HEK293 (cell line): ENCODE measurements around the gene HSF2BP.

Experiments
- ATF2 ChIP-seq: fragments of 450-650 bp; formaldehyde crosslinking; IDR thresholded peaks from 2 replicates; pipeline ENCODE4 v1.5.1; 2016; ENCODE audit warnings: missing biosample characterization, missing genetic modification characterization, low read depth
- REST ChIP-seq: fragments of 450-650 bp; formaldehyde crosslinking; IDR thresholded peaks from 2 replicates; pipeline ENCODE4 v1.5.1; 2016; ENCODE audit warnings: missing biosample characterization, missing genetic modification characterization
- YY2 ChIP-seq: fragments of 450-650 bp; formaldehyde crosslinking; IDR thresholded peaks from 2 replicates; pipeline ENCODE4 v1.5.1; 2016; ENCODE audit warnings: missing biosample characterization, missing genetic modification characterization
- ZFP3 ChIP-seq: fragments of 450-650 bp; formaldehyde crosslinking; IDR thresholded peaks from 2 replicates; pipeline ENCODE4 v1.5.1; 2016; ENCODE audit warnings: low read depth, missing biosample characterization, missing genetic modification characterization
- ZFP69B ChIP-seq: fragments of 450-650 bp; formaldehyde crosslinking; IDR thresholded peaks from 2 replicates; pipeline ENCODE4 v1.5.1; 2016; ENCODE audit warnings: missing biosample characterization, missing genetic modification characterization
- ZNF155 ChIP-seq: fragments of 450-650 bp; formaldehyde crosslinking; IDR thresholded peaks from 2 replicates; pipeline ENCODE4 v1.5.1; 2016; ENCODE audit warnings: missing biosample characterization, missing genetic modification characterization
- ZNF24 ChIP-seq: fragments of 450-650 bp; formaldehyde crosslinking; IDR thresholded peaks from 2 replicates; pipeline ENCODE4 v1.5.1; 2016; ENCODE audit warnings: missing biosample characterization, missing genetic modification characterization
- ZNF549 ChIP-seq: fragments of 450-650 bp; IDR thresholded peaks from 2 replicates; pipeline ENCODE4 v1.5.1; 2018; ENCODE audit warnings: missing biosample characterization, missing genetic modification characterization, mild to moderate bottlenecking, inconsistent platforms, moderate library complexity
- ZNF561 ChIP-seq: fragments of 450-650 bp; IDR thresholded peaks from 2 replicates; pipeline ENCODE4 v1.5.1; 2018; ENCODE audit warnings: missing biosample characterization, missing genetic modification characterization, borderline replicate concordance
- TF ChIP-seq, protein P1 (sequence below): fragments of 450-650 bp; formaldehyde crosslinking; IDR thresholded peaks from 2 replicates; pipeline ENCODE4 v1.5.1; 2016; ENCODE audit warnings: missing biosample characterization, missing genetic modification characterization
- TF ChIP-seq, protein P2 (sequence below): fragments of 450-650 bp; formaldehyde crosslinking; IDR thresholded peaks from 2 replicates; pipeline ENCODE4 v1.5.1; 2016; ENCODE audit warnings: missing biosample characterization, missing genetic modification characterization
- TF ChIP-seq, protein P3 (sequence below): fragments of 450-650 bp; formaldehyde crosslinking; IDR thresholded peaks from 2 replicates; pipeline ENCODE4 v1.5.1; 2016; ENCODE audit warnings: missing biosample characterization, missing genetic modification characterization

GRCh38 chr21:43658769-43659135 lies 536 bp downstream of the HSF2BP start:
- no peak for TF ChIP-seq YY2 (tag by site-specific recombination)
- TF ChIP-seq REST (tag by site-specific recombination), result no peak
- TF ChIP-seq, protein P1, sequence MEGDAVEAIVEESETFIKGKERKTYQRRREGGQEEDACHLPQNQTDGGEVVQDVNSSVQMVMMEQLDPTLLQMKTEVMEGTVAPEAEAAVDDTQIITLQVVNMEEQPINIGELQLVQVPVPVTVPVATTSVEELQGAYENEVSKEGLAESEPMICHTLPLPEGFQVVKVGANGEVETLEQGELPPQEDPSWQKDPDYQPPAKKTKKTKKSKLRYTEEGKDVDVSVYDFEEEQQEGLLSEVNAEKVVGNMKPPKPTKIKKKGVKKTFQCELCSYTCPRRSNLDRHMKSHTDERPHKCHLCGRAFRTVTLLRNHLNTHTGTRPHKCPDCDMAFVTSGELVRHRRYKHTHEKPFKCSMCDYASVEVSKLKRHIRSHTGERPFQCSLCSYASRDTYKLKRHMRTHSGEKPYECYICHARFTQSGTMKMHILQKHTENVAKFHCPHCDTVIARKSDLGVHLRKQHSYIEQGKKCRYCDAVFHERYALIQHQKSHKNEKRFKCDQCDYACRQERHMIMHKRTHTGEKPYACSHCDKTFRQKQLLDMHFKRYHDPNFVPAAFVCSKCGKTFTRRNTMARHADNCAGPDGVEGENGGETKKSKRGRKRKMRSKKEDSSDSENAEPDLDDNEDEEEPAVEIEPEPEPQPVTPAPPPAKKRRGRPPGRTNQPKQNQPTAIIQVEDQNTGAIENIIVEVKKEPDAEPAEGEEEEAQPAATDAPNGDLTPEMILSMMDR (tag by site-specific recombination), result no peak
- no peak for TF ChIP-seq ZNF549
- TF ChIP-seq ZFP69B (tag by site-specific recombination), result no peak
- TF ChIP-seq ZNF24, result no peak
- TF ChIP-seq ZNF561 (tag by site-specific recombination), result no peak
- TF ChIP-seq, protein P2, sequence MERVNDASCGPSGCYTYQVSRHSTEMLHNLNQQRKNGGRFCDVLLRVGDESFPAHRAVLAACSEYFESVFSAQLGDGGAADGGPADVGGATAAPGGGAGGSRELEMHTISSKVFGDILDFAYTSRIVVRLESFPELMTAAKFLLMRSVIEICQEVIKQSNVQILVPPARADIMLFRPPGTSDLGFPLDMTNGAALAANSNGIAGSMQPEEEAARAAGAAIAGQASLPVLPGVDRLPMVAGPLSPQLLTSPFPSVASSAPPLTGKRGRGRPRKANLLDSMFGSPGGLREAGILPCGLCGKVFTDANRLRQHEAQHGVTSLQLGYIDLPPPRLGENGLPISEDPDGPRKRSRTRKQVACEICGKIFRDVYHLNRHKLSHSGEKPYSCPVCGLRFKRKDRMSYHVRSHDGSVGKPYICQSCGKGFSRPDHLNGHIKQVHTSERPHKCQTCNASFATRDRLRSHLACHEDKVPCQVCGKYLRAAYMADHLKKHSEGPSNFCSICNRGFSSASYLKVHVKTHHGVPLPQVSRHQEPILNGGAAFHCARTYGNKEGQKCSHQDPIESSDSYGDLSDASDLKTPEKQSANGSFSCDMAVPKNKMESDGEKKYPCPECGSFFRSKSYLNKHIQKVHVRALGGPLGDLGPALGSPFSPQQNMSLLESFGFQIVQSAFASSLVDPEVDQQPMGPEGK, result no peak
- TF ChIP-seq, protein P3, sequence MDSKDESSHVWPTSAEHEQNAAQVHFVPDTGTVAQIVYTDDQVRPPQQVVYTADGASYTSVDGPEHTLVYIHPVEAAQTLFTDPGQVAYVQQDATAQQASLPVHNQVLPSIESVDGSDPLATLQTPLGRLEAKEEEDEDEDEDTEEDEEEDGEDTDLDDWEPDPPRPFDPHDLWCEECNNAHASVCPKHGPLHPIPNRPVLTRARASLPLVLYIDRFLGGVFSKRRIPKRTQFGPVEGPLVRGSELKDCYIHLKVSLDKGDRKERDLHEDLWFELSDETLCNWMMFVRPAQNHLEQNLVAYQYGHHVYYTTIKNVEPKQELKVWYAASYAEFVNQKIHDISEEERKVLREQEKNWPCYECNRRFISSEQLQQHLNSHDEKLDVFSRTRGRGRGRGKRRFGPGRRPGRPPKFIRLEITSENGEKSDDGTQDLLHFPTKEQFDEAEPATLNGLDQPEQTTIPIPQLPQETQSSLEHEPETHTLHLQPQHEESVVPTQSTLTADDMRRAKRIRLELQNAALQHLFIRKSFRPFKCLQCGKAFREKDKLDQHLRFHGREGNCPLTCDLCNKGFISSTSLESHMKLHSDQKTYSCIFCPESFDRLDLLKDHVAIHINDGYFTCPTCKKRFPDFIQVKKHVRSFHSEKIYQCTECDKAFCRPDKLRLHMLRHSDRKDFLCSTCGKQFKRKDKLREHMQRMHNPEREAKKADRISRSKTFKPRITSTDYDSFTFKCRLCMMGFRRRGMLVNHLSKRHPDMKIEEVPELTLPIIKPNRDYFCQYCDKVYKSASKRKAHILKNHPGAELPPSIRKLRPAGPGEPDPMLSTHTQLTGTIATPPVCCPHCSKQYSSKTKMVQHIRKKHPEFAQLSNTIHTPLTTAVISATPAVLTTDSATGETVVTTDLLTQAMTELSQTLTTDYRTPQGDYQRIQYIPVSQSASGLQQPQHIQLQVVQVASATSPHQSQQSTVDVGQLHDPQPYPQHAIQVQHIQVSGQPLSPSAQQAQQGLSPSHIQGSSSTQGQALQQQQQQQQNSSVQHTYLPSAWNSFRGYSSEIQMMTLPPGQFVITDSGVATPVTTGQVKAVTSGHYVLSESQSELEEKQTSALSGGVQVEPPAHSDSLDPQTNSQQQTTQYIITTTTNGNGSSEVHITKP (tag by site-specific recombination), result no peak
- no peak for TF ChIP-seq ZFP3
- TF ChIP-seq ATF2 (tag by site-specific recombination), result no peak
- TF ChIP-seq ZNF155 (tag by site-specific recombination), result no peak
